GM18520 (cell line): Measurements from ENCODE around the gene ZBTB47.

ENCODE experiments used
- ATAC-seq: cut with Tn5 transposase; IDR thresholded peaks from one replicate; pipeline ENCODE4 v1.9.1; 2021; ENCODE audit not compliant: unreplicated experiment

Gene ZBTB47

DNA sequence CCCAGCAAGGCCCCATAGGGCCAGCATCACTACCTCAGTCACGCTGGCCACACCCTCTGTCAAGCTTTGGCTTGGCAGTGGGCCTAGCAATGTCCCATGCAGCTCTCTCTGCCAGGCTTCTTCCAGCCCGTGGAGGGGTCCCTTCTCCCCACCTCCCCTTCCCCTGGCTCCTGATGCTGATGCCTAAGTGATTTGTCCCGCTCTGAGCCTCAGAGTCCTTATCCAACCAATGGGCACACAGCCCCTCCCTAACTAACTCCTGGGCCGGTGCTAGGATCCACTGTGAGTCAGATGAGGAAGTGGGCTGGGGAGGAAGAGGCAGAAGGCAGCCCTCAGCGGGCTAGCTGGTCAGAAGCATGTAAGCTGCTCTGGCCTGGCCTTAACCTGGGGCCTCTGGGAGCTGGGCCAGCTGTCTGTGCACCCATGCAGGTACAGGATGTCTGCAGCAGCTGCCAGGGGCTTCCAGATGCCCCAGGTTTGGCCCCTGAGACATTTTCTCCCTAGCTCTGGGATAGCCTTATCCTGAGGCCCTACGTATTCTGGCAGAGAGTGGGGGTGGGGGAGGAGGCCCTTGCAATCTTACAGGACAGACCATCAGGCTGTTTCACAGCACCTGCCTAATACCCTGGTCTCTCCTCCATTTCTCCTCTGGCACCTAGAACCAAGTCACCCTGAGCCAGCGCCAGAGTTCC lies 740 bp upstream of the ZBTB47 start:
- no peak for ATAC-seq

DNA sequence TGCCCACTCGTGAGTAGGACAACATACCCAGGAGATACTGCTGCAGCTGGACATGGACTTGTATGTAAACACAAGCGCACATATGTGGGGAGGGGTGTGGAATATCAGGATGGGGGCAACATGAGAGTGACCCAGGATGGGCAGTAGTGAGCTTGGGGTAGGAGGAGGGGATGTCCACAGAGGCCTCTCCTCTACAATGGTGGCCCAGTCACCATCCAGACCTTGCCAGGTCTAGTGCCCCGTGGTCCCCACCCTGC lies 266 bp upstream of the ZBTB47 start:
- ATAC-seq = no peak

- ATAC-seq = no peak
Observed at GRCh38 chr3:42654331-42655201, 1.1 kb downstream of the ZBTB47 start.

DNA sequence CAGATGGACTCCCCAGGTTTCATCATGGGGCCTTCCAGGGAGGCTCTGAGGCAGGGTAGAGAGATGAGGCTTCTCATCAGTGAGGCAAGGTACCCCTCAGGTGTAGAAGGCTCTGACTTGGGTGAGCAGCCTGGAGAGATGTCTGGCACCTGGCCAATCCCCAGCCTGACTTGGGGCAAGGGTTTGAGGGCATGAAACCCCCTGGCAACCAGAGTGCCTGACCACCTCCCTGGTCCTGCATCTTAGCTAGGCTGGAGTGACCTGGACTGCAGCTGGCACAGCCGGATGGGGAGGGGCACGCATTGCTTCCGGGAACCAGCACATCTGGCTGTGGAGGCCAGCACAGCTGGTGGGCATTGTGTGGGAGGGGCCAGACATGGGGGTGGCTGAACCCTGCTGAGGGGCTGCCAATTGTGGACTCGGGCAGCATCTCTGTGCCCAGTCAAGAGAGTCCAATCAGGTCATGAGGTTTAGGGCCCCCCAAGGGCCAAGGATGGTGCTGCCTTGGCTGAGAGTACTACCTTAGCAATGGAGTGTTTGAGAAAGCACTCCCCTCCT lies 1.9 kb downstream of the ZBTB47 start:
- ATAC-seq = no peak

GRCh38 chr3:42655980-42656679 lies 2.6 kb downstream of the ZBTB47 start:
- ATAC-seq = no peak

DNA sequence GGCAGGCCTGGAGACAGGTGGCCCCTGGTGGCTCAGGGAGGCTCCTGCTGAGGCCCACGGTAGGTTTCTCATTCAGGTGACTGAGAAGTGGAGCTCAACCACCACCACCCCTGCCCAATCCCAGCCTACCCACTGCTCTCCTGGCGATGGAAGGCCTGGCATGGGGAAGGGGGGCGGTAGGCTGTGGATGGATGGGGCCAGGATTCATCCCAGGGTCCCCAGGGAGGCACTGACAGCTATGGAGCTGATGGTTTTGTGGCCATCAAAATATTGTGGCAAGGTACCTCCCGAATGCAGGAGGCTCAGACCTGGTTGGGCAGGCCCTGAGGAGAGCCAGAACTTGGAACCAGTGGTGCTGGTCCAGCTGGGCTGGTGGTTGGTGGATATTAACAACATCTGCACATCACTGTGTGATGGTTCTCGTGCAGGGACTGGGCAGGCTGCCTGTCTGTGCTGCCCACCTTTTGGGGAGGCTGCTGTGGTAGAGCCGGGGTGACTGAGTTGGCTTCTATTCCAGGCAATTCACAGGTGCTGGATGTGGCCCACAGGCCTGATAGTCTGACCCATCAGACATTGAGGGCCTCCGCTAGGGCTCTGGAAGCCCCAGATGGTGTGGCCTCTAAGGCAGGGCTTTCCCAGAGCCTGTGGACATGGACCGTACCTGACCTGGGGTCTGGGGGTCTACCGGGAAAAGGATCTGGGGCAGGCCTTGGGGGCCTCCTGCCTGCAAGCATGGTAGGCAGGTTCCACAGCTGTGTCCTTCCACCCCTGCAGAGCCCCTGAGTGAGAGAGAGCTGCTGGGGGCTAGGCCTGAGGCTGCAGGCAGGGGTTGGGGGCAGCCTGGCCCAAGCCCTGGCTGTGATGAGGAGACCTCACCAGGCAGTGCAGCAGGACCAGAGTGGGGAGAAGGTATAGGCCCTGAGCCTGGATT lies 3.4 kb downstream of the ZBTB47 start:
- no peak for ATAC-seq

- no peak for ATAC-seq
Observed at GRCh38 chr3:42657675-42658074, 4.2 kb downstream of the ZBTB47 start.

DNA sequence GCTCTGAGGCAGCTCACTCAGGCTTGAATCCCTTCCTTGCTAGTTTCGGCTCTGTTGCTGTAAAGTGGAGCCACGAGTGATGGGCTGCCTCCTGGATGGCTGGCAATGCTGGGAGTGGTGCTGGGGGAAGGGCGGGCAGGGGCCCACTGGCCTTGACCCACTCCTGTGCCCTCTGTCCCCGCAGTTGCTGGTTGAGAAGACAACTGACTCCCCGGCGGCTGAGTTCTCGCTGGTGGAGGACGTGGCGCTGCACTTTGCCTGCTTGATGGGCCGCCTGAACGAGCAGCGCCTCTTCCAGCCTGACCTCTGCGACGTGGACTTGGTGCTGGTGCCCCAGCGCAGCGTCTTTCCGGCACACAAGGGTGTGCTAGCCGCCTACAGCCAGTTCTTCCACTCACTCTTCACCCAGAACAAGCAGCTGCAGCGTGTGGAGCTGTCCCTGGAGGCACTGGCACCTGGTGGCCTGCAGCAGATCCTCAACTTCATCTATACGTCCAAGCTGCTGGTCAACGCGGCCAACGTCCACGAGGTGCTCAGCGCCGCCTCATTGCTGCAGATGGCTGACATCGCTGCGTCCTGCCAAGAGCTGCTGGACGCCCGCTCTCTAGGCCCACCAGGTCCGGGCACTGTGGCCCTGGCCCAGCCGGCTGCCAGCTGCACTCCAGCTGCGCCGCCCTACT lies 4.7 kb downstream of the ZBTB47 start:
- ATAC-seq = no peak

- no peak for ATAC-seq
Observed at GRCh38 chr3:42658771-42659390, 5.4 kb downstream of the ZBTB47 start.

DNA sequence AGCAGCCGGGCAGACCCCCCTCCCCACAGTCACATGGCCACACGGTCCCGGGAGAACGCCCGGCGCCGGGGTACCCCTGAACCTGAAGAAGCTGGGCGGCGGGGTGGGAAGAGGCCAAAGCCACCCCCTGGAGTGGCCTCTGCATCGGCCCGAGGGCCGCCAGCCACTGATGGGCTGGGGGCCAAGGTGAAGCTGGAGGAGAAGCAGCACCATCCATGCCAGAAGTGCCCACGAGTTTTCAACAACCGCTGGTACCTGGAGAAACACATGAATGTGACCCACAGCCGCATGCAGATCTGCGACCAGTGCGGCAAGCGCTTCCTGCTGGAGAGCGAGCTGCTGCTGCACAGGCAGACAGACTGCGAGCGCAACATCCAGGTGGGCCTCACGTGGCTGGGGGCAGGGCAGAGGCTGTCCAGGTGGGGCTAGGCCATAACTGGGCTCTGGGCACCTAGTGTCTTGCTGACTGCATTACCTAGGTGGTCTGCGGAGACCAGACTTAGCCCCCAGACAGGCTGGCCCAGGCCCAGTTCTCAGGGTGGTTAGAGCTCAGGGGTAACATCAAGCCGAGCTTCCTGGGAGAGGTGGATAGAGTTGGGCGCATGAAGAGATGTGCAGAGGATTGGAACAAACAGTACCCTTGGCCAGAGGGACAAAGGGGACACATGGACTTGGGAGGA lies 6.1 kb downstream of the ZBTB47 start:
- no peak for ATAC-seq

- no peak for ATAC-seq
Observed at GRCh38 chr3:42660131-42660715, 6.7 kb downstream of the ZBTB47 start.

DNA sequence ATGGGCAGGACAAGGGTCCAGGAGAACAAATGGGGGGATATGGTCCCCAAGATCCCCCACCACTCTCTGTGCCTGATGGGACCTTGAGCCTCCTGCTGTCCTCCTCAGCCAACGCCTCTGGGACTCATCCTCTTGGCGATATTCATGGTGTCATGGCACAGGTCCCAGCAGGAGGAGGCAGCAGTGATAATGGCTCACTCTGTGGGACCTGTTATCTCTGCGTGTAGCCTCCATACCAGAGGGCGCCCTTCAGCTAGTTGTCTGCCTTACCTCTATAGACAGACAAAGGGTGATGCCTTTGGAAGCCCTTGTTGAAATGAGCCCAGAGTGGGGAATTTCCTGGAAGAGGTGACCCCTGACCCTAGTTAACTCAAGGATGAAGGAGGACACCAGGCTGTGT lies 7.4 kb downstream of the ZBTB47 start:
- ATAC-seq = no peak

DNA sequence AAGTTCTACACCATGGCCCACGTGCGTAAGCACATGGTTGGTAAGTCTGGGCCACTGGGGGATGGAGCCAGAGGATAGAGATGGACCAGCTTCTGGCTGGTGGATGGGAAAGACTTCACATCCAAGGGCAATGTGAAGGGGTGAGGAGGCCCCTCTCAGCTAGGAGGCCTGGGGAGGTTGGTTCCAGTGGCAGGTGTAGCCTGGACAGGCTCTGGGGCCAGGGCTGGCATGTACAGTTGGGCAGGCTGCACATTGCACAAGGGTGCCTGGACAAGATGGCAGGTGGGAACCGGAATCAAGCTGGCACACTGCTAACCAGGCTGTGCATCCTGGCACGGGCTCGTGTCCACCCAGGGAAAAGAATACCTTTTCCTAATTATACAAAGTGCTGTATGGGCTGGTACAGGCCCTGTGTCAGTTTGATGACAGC lies 8.1 kb downstream of the ZBTB47 start:
- no peak for ATAC-seq

- ATAC-seq = no peak
Observed at GRCh38 chr3:42662037-42662812, 8.7 kb downstream of the ZBTB47 start.

GRCh38 chr3:42662813-42663535 lies 9.5 kb downstream of the ZBTB47 start:
- no peak for ATAC-seq

DNA sequence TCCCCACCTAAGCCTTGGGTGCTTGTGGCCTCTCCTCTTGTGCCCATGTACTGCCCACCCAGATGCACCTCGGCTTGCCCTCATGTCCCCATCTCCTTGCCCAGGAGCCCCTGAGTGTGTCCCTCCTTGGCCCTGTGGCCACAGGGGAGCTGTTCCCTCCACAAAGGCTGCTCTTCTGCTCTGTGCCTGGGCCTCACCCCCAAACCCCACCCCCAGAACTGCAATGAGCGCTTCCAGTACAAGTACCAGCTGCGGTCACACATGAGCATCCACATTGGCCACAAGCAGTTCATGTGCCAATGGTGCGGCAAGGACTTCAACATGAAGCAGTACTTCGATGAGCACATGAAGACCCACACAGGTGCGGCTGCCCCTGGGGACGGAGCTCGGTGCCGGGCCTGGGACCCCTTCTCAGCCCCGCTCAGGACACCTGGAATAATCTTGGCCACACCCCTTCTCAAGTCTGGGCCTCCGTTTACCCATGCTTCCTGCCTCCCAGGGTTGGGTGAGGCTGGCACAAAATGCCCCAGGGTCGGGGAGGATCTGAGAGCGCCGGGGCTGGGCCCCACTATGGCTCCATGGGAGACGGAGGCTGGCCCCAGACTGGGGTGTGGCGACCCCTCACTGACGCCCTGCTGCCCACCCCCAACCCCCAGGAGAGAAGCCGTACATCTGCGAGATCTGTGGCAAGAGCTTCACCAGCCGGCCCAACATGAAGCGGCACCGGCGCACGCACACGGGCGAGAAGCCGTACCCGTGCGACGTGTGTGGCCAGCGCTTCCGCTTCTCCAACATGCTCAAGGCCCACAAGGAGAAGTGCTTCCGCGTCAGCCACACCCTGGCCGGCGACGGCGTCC lies 10.3 kb downstream of the ZBTB47 start:
- ATAC-seq = no peak
